NCI-H2029 (cell line): ENCODE data around the gene MXD3.
"Not testable (repeated sequence)": the region's sequence is repeated elsewhere in the genome, so short reads cannot be mapped to it uniquely, and the experiment has no call there.

ENCODE experiments used
- DNase-seq: peaks from one replicate; lab custom pipeline; 2025; lab: John Stamatoyannopoulos, UW

Gene MXD3

GRCh38 chr5:177319913-177320588 is 8.4 kb upstream of the MXD3 start:
- no peak for DNase-seq

- peak; percentile 60 for DNase-seq
These were observed 6.3 kb upstream of the MXD3 start for GRCh38 chr5:177317959-177318377.

- no peak for DNase-seq
These were observed 4.3 kb upstream of the MXD3 start for GRCh38 chr5:177316005-177316404.

- DNase-seq, result no peak
These were observed 3.7 kb upstream of the MXD3 start for GRCh38 chr5:177315411-177315810.

GRCh38 chr5:177314376-177315342 is 3.0 kb upstream of the MXD3 start:
- DNase-seq, result no peak

GRCh38 chr5:177313561-177314259 is 2.0 kb upstream of the MXD3 start:
- DNase-seq, result no peak

GRCh38 chr5:177312649-177313181 is 1.0 kb upstream of the MXD3 start:
- no peak for DNase-seq

- DNase-seq, result no peak
These were observed 341 bp downstream of the MXD3 start for GRCh38 chr5:177311392-177311722.

- peak; percentile 75 for DNase-seq
These were observed 824 bp downstream of the MXD3 start for GRCh38 chr5:177310757-177311391.

- no peak for DNase-seq
These were observed 1.4 kb downstream of the MXD3 start for GRCh38 chr5:177310332-177310731.

GRCh38 chr5:177309351-177310191 is 2.1 kb downstream of the MXD3 start:
- peak; percentile 82 for DNase-seq

GRCh38 chr5:177308740-177309139 is 3.0 kb downstream of the MXD3 start:
- no peak for DNase-seq

- no peak for DNase-seq
These were observed 3.9 kb downstream of the MXD3 start for GRCh38 chr5:177307544-177308363.

- DNase-seq, result no peak
These were observed 4.8 kb downstream of the MXD3 start for GRCh38 chr5:177306674-177307543.

- DNase-seq, result not testable (repeated sequence)
These were observed 5.5 kb downstream of the MXD3 start for GRCh38 chr5:177306103-177306640.

GRCh38 chr5:177304392-177305119 is 7.1 kb downstream of the MXD3 start:
- no peak for DNase-seq

- DNase-seq, result no peak
These were observed 7.7 kb downstream of the MXD3 start for GRCh38 chr5:177303925-177304391.
